HG03064 (cell line): Measurements from ENCODE around the gene MRPL18.
"Not testable (repeated sequence)": the region's sequence is repeated elsewhere in the genome, so short reads cannot be mapped to it uniquely, and the experiment has no call there.

ENCODE experiments used
- ATAC-seq: cut with Tn5 transposase; IDR thresholded peaks from one replicate; pipeline ENCODE4 v1.9.1; 2021; ENCODE audit warnings: low read depth; ENCODE audit not compliant: unreplicated experiment

MRPL18 gene

GRCh38 chr6:159769470-159769869 is 20.8 kb upstream of the MRPL18 start:
- no peak for ATAC-seq

GRCh38 chr6:159772196-159772595 is 18.1 kb upstream of the MRPL18 start:
- ATAC-seq = no peak

GRCh38 chr6:159777240-159777904 is 12.9 kb upstream of the MRPL18 start:
- no peak for ATAC-seq

GRCh38 chr6:159778131-159778530 is 12.1 kb upstream of the MRPL18 start:
- no peak for ATAC-seq

- ATAC-seq = no peak
Measured at GRCh38 chr6:159778542-159779103, 11.6 kb upstream of the MRPL18 start.

- ATAC-seq = no peak
Measured at GRCh38 chr6:159788276-159788675, 2.0 kb upstream of the MRPL18 start.

GRCh38 chr6:159788753-159789376 is 1.4 kb upstream of the MRPL18 start:
- peak; percentile 0 for ATAC-seq

GRCh38 chr6:159789377-159790148 is 704 bp upstream of the MRPL18 start, which contains the start of gene TCP1:
TSS of gene TCP1 (minus strand) at chr6:159789602. CDS start at chr6:159789468, 134 bp downstream.
- ATAC-seq = peak; percentile 63

GRCh38 chr6:159790956-159791598 is 810 bp downstream of the MRPL18 start:
- no peak for ATAC-seq

GRCh38 chr6:159794976-159795375 is 4.7 kb downstream of the MRPL18 start:
- not testable (repeated sequence) for ATAC-seq

GRCh38 chr6:159797554-159797953 is 7.3 kb downstream of the MRPL18 start:
- no peak for ATAC-seq

GRCh38 chr6:159800141-159800865 is 10.0 kb downstream of the MRPL18 start, which contains the start of gene PNLDC1:
TSS of gene PNLDC1 (plus strand) at chr6:159800276. CDS start at chr6:159800308, 32 bp downstream.
- ATAC-seq = no peak

GRCh38 chr6:159801935-159802334 is 11.7 kb downstream of the MRPL18 start:
- no peak for ATAC-seq

GRCh38 chr6:159804504-159804903 is 14.2 kb downstream of the MRPL18 start:
- no peak for ATAC-seq

- ATAC-seq = no peak
Measured at GRCh38 chr6:159805440-159806020, 15.3 kb downstream of the MRPL18 start.

- no peak for ATAC-seq
Measured at GRCh38 chr6:159806021-159806458, 15.8 kb downstream of the MRPL18 start.

GRCh38 chr6:159807150-159807858 is 17.0 kb downstream of the MRPL18 start:
- ATAC-seq = no peak

- no peak for ATAC-seq
Measured at GRCh38 chr6:159808647-159809046, 18.4 kb downstream of the MRPL18 start.

GRCh38 chr6:159809149-159809548 is 18.9 kb downstream of the MRPL18 start:
- ATAC-seq = no peak
